GM10266 (cell line): ENCODE results near the gene SHISAL2A.

Source experiments
- DNase-seq: peaks from one replicate; pipeline ENCODE4 v3.0.0; 2012; ENCODE audit errors: extremely low spot score
- CTCF ChIP-seq: IDR thresholded peaks from 2 replicates; pipeline ENCODE4 v1.5.1; 2012; ENCODE audit warnings: mild to moderate bottlenecking, low read depth; ENCODE audit not compliant: control insufficient read depth, insufficient read depth; ENCODE audit errors: missing control alignments

Gene SHISAL2A

GRCh38 chr1:52595061-52595460 is 37.9 kb upstream of the SHISAL2A start:
- DNase-seq = no peak
- TF ChIP-seq CTCF = no peak

GRCh38 chr1:52597912-52598311 is 35.1 kb upstream of the SHISAL2A start:
- no peak for DNase-seq
- no peak for TF ChIP-seq CTCF

- DNase-seq = no peak
- no peak for TF ChIP-seq CTCF
These were observed 34.2 kb upstream of the SHISAL2A start for GRCh38 chr1:52598729-52599128.

GRCh38 chr1:52599236-52599635 is 33.7 kb upstream of the SHISAL2A start:
- no peak for DNase-seq
- no peak for TF ChIP-seq CTCF

- no peak for DNase-seq
- no peak for TF ChIP-seq CTCF
These were observed 32.3 kb upstream of the SHISAL2A start for GRCh38 chr1:52600533-52601179.

GRCh38 chr1:52601519-52601918 is 31.4 kb upstream of the SHISAL2A start:
- DNase-seq = no peak
- TF ChIP-seq CTCF = no peak

- no peak for TF ChIP-seq CTCF
- peak; percentile 72 for DNase-seq
These were observed 30.7 kb upstream of the SHISAL2A start, which contains the start of gene GPX7 for GRCh38 chr1:52601991-52602855. Gene GPX7 (plus strand): TSS chr1:52602371. CDS start chr1:52602410, 39 bp downstream.
